ENCODE data around the gene KCNH8.

Gene KCNH8

Small RNA genes lying within 50 kb of the gene (small RNA-seq; reads per million reads assigned to genes)
- 0.54 reads per million for gene MIR4791 (ENCODE audit: insufficient read depth)
